BJ (cell line): ENCODE measurements around the gene GNAI1. TPM values are rescaled to one million over a fixed set of nuclear protein-coding genes. Genes with fewer than 3 reads are reported as not detected.

ENCODE experiments used
- CTCF ChIA-PET: fragments of 350-600 bp; formaldehyde crosslinking; extraction: SDS; loops from one replicate; lab custom pipeline; 2021; ENCODE audit warnings: antibody characterized with exemption, inconsistent platforms; lab: Yijun Ruan, JAX
- POLR2A ChIA-PET: fragments of 300-600 bp; sonication (Branson Sonifier 250); formaldehyde crosslinking; extraction: SDS; loops from one replicate; lab custom pipeline; 2021; ENCODE audit warnings: antibody characterized with exemption; lab: Charles Lee
- DNase-seq: peaks from one replicate; pipeline ENCODE4 v3.0.0-alpha.2; 2011; ENCODE audit warnings: low read depth
- H3K27me3 ChIP-seq: 2 replicates; pipeline ENCODE4 v1.6.0; 2011; ENCODE audit warnings: low read length; ENCODE audit not compliant: control insufficient read depth, insufficient read depth
- H3K36me3 ChIP-seq: 2 replicates; pipeline ENCODE4 v1.5.1; 2011; ENCODE audit warnings: low read length; ENCODE audit not compliant: control insufficient read depth, insufficient read depth
- H3K4me3 ChIP-seq: 2 replicates; pipeline ENCODE4 v1.5.1; 2011; ENCODE audit warnings: low read depth, mild to moderate bottlenecking, control low read depth, low read length
- CTCF ChIP-seq: IDR thresholded peaks from 2 replicates; pipeline ENCODE4 v1.5.1; 2011; ENCODE audit warnings: low read depth, mild to moderate bottlenecking, control low read depth, inconsistent platforms, low read length, moderate library complexity; ENCODE audit not compliant: insufficient read depth
- polyA plus RNA-seq: library from polyadenylated mRNA; depleted of rRNA; stranded (reverse); fragments of >200 nt; gene quantifications from 2 replicates; pipeline ENCODE4 v1.2.3, GENCODE V29; 2011

GNAI1 gene
- polyA plus RNA-seq, 1 experiment = 19.4 TPM

- POLR2A ChIA-PET = no interaction called here
- H3K27me3 ChIP-seq = no peaks in the 10 kb centered on the region
- no peaks in the 10 kb centered on the region for H3K36me3 ChIP-seq
- no peak for TF ChIP-seq CTCF
- no peak for DNase-seq
- no peak overlapping the region for H3K4me3 ChIP-seq
- CTCF ChIA-PET = interaction anchor here (0.9 to 1.0 kb wide), 2 partner anchors 12 to 19 kb away, joined by 3 read pairs; no protein-coding TSS in a partner anchor
These were observed 114.6 kb downstream of the GNAI1 start for GRCh38 chr7:80249184-80249583.

- CTCF ChIA-PET = interaction anchor here (0.9 to 1.0 kb wide), 2 partner anchors 12 to 20 kb away, joined by 3 read pairs; no protein-coding TSS in a partner anchor
- Histone ChIP-seq H3K27me3 (no peaks in the 10 kb centered on the region), H3K4me3 (no peak overlapping the region), H3K36me3 (no peaks in the 10 kb centered on the region)
- no peak for DNase-seq
- POLR2A ChIA-PET = no interaction called here
- TF ChIP-seq CTCF = no peak
These were observed 115.1 kb downstream of the GNAI1 start for GRCh38 chr7:80249619-80250295.

GRCh38 chr7:80253237-80253636 lies 118.6 kb downstream of the GNAI1 start:
- no peak for DNase-seq
- ChIA-PET POLR2A (no interaction called here), CTCF (no interaction called here)
- TF ChIP-seq CTCF = no peak
- Histone ChIP-seq H3K4me3 (no peak overlapping the region), H3K36me3 (no peaks in the 10 kb centered on the region), H3K27me3 (no peaks in the 10 kb centered on the region)

- CTCF ChIA-PET = no interaction called here
- no peak for DNase-seq
- POLR2A ChIA-PET = no interaction called here
- H3K4me3 ChIP-seq = no peak overlapping the region
- no peaks in the 10 kb centered on the region for H3K36me3 ChIP-seq
- no peak for TF ChIP-seq CTCF
- no peaks in the 10 kb centered on the region for H3K27me3 ChIP-seq
These were observed 119.0 kb downstream of the GNAI1 start for GRCh38 chr7:80253653-80254052.

GRCh38 chr7:80255656-80256055 lies 121.0 kb downstream of the GNAI1 start:
- no peak overlapping the region for H3K4me3 ChIP-seq
- H3K27me3 ChIP-seq = no peaks in the 10 kb centered on the region
- no peak for TF ChIP-seq CTCF
- POLR2A ChIA-PET = no interaction called here
- no peaks in the 10 kb centered on the region for H3K36me3 ChIP-seq
- no peak for DNase-seq
- CTCF ChIA-PET = interaction anchor here (1.1 kb wide), 1 partner anchor 121 kb away, joined by 4 read pairs; the partner anchor contains the start of gene GNAI1
